ENCODE results near the gene MRPL48.
"Not testable (repeated sequence)": the region's sequence is repeated elsewhere in the genome, so short reads cannot be mapped to it uniquely, and the experiment has no call there.

Gene MRPL48

DNA sequence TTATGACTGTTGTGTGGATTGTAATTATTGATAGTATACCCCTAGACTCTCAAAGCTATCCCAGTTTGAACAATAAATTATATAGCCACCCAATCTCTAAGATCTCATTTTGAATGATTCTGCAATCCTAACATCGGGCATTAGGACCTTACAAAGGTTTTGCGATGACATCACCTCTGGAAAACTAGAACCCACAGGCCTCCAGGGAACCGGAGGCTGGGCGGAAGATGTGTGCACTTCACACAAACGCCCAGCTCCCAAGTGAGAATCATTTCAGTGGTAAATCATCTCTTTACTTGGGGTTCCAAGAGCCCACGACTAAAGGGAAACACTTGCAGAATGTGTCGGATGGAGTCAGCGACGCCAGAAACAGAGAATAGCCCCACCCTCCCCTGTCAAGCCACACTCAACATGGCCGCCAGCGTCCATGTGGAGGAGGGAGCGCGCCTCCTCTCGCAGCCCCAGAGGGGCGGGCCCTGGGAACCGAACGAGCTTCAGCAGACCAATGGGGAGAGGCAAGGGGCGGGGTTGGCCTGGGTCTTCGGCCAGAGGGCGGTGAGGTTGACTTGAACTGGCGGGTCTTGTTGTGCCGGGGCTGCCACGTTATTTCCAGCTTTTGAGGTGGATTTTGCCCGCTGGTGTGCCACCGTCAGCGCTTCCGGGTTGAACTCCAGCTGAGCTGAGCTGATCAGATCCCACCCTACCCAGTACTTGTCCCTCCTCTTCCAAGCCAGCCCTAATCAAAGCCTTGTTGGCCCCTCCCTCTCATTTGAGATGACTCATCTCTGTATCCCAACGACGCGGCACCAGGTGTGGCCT is 8.4 kb upstream of the MRPL48 start:
- peak; percentile 94 to 99 (median 96) for DNase-seq

DNA sequence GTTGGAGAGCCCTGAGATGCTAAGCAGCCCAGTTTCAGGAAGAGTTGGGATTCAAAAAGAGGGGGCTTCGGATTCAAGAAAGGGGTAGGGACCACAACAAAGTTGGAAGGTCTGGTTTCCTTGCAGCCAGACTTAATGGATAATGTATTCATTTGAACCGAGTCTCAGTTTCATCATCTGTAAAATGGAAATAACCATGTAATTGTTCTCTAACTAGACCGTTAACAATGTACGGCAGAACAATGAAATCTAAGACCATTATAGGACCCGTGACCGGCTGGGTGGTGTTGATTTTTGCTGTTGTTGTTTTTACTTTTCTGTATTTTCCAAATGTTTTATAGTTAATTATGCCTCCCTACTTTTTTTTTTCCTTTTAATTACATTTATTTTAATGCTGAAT is 6.4 kb upstream of the MRPL48 start:
- DNase-seq = no peak

DNA sequence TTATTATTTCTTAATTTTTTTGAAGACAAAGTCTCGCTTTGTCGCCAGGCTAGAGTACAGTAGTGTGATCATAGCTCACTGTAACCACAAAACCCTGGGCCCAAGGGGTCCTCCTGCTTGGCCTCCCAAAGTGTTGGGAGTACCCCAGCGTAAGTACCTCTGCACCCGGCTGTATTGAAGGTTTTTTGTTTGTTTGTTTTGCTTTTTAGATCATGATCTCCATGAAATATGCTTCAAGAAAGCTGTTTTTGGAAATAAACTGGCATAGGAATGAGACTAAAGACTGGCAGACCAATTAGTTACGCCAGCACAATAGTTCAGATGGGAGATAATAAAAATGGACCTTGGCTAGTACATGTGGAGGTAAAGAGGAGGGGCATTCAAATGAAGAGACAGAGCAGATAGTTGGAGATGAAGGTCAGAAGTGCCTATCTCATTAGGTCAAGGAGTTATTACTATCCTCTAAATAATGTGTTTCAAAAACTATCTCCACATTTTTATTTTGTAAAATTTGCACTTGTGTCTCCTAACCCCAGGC is 4.1 kb upstream of the MRPL48 start:
- no peak for DNase-seq

DNA sequence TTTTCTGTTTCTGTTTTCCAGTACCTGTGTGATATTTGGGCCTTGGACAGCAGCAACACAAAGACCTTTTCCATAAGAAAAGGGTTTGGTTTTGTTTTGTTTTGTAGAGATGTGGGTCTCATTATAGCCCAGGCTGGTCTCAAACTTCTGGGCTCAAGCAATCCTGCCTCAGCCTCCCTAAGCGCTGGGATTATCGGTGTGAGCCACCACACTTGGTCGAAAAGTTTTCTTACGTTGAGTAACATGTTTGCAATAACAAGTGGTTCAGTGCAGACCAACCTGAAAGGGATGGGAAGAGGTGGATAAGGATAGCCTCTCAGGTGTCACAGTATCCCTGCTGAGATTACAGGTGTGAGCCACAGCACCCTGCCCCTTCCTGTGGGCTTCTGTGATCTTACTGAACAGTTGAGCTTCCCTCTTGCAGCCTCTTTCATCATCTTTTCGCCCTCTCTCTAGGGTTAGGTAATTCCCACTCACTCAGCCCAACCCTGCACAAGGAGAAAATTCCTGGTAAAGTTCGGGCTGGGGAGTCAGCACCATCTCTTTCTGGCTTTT is 3.5 kb upstream of the MRPL48 start:
- peak in 1 of 5 donors; percentile 48 for DNase-seq

DNA sequence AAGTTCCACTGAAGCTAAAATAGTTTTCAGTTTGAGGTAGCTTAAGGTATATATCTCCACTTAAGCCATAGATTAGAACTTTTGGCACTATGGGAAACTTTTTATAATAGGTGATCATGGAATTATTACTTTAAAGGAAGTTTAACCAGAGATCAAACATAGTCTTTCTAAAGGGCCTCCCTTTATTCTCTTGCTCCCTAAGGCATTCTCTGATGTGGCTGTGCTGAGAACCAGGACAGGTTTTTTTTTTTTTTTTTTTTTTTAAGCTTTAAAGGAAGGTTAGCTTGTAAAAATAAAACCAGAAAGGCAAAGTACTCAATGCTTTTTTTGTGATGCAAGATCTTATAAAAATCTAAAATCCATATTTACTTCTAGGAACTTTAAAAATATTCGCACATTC is 2.9 kb upstream of the MRPL48 start:
- DNase-seq = no peak

DNA sequence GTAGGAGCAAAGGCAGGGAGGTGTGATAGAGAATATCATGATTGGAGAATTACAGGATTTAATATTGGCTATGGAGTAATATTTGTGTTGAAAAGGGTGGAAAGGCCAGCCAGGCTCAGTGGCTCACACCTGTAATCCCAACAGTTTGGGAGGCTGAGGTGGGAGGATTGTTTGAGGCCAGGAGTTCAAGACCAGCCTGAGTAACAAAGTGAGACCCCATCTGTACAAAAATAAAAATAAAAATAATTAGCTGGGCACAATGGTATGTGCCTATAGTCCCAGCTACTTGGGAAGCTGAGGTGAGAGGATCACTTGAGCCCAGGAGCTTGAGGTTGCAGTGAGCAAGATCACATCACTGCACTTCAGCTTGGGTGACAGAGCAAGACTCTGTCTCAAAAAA is 2.2 kb upstream of the MRPL48 start:
- DNase-seq = not testable (repeated sequence)

DNA sequence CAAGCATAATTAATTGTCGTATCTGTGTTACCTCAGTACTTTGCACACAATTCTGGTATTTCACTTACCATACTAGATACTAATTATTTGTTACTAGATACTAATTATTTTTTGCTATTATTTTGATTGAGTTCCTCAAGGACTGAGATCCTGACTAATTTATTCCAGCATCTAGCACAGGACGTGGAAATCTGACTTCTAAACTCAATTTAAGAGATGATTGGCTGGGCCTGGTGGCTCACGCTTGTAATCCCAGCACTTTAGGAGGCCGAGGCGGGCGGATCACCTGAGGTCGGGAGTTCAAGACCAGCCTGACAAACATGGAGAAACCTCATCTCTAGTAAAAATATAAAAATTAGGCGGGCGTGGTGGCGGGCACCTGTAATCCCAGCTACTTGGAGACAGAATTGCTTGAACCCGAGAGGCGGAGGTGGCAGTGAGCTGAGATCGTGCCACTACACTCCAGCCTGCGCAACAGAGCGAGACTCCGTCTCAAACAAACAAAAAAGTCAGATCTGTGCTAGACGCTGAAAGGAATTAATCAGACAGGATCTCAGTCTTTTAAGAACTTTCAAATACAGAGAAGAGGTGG is 527 bp upstream of the MRPL48 start:
- no peak for DNase-seq

DNA sequence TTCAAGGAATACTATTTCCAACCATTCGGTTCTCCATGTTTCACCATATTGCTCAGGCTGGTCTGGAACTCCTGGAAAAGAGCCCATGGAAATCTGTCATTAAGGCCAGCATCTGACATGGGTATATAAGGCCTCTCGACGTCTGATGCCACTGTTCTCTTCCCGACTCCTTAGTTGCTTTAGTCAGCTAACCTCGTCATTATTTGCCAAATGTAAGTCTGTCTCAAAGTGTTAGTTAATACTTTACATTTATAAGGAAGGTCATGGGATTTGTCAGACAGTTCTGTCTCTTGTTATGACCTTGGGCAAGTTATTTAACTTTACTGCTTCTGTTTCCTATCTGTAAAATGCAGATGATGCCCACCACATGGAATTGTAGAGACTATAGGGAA is 1.6 kb downstream of the MRPL48 start:
- DNase-seq = no peak

- DNase-seq = no peak
These were observed 4.9 kb downstream of the MRPL48 start for GRCh38 chr11:73792584-73792983.

DNA sequence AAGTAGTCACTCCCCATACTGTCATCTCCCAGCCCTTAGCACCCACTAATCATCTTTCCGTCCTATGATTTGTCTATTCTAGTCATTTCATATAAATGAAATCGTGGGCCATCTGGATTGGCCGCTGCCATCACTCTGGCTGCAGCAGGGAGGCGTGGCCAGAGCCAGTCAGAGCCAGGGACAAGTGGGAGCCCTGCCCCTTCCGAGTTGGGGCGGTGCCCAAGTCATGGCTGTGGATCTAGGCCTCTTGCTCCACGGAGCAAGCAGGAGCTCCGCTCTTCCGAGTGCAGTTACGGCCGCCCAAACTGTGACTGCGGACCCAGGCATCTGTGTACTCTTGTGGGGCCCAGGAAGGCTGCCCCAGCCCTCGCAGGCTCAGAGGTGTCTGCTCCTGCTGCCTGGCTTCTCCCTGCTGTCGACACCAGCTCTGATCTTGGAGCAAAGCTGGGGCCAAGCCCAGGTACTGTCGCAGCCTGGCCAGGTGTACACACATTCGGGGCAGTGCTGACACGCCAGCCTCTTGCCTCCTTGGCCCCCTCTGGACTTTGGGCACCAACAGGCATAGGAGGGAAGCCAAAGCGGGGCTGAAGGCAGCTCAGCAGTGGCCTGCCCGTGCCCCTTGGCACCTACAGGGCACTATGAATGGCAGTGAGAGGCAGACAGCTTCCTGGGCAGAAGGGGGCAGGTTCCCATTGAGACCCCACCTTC is 8.4 kb downstream of the MRPL48 start:
- no peak for DNase-seq

DNA sequence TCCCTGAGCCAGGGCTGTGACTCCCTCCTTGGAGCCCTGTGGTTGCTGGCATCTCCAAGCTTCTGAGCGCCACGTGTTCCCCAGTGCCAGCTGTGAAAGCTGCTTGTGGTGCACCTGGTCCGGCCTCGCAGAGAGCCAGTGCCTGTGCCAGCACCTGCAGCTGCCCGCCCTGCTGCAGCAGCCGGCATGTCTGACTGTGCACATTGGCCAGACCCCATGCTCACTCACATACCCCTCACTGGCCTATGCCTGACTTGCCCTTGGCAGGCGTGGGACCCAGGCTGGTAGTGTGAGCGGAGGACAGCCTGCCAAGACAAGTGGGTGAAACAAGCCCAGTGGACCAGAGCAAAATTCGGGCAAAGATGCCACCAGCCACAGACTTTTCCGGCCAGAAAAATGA is 9.8 kb downstream of the MRPL48 start:
- DNase-seq = no peak

DNA sequence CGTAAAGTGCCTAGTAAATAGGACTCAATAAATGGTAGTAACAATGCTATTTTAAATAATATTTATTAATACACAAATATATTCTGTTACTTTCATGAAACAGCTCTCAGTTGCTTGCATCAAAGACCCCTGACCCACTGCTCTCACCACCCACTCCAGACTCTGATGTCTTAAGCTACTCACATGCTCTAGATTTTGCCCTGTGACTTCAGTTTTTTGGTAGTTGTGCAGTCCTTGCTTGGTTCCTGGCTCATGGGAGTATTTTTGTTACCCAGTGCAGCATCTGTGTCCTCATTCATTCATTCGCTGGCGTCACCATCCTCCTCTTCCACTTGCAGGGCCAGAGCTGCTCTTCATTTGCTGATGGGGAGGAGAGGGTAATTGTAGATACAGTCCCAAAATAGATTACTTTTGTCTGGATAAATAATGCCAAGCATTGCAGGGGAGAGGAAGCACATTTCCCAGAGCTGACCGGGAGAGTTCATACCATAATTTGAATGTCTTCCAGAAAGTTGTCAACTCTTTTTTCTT is 12.7 kb downstream of the MRPL48 start:
- DNase-seq = no peak

DNA sequence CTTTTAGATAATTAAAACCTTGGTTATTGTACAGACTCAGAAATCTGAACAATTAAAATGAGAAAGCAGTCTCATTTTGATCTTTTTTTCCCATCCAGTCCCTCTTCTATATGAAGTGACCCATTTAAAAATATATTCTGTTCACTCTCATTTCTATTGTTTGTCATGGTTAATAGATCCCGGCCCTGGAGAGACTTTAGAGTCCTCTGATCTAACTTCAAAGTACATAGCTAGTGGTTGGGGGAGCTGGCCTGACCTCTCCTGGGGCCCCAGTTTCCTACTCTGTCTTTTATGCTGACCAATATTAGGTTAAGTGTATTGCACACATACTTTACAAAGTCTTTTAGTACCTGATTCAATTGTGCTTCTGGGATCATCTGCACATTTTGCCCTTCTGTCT is 13.5 kb downstream of the MRPL48 start:
- no peak for DNase-seq

- DNase-seq = no peak
These were observed 17.0 kb downstream of the MRPL48 start for GRCh38 chr11:73804712-73805111.

DNA sequence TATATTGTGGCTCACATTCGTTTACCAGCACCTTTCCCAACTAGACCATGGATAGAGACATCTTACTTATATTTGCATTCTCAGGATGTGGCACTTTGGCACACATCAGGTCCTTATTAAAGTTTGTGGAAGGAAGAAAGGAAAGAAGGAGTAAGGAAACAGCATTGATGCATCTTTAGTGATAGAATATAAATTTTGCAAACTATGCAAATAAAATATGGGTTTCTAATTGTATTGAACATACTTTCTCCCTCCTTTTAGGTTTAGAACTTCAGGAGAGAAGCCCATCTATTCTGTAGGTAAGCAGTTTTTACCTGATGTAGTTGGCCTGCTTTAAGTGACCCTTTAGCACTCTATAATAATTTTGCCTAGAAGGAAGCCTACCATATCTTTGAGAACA is 20.4 kb downstream of the MRPL48 start:
- no peak for DNase-seq

- DNase-seq = no peak
These were observed 23.0 kb downstream of the MRPL48 start for GRCh38 chr11:73810637-73811036.

- no peak for DNase-seq
These were observed 24.6 kb downstream of the MRPL48 start for GRCh38 chr11:73812234-73812633.

DNA sequence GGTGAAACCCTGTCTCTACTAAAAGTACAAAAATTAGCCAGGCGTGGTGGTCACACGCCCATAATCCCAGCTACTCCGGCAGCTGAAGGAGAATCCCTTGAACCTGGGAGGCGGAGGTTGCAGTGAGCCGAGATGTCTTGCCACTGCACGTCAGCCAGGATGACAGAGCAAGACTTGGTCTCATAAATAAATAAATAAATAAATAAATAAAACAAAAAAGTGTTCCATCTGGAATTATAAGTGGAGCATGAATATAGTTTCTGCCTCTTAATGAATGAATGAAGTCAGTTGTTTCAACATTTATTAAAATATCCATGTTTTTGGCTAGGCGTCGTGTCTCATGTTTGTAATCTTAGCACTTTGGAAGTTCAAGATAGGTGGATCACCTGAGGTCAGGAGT is 27.1 kb downstream of the MRPL48 start:
- DNase-seq = no peak

- no peak for DNase-seq
These were observed 31.2 kb downstream of the MRPL48 start for GRCh38 chr11:73818846-73819245.

- no peak for DNase-seq
These were observed 42.6 kb downstream of the MRPL48 start for GRCh38 chr11:73830261-73830660.

DNA sequence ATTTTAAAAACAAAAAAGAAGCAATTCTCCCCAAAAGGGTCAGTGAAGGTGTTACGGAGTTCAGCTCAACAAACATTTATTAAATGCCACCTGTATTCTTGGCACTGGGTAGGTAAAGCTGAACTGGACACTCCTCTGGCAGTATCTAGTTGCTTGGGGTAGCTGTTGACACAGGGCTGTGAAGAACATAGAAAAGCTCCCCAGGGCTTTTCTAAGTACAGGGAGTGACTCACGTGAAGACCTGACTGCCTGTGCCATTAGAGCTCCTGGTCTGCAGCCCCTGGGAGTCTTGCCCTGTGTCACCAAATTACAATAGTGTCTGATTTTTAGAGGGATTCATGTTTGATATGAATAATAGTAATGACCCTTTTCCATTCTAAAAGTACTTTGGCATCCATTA is 45.4 kb downstream of the MRPL48 start:
- no peak for DNase-seq

DNA sequence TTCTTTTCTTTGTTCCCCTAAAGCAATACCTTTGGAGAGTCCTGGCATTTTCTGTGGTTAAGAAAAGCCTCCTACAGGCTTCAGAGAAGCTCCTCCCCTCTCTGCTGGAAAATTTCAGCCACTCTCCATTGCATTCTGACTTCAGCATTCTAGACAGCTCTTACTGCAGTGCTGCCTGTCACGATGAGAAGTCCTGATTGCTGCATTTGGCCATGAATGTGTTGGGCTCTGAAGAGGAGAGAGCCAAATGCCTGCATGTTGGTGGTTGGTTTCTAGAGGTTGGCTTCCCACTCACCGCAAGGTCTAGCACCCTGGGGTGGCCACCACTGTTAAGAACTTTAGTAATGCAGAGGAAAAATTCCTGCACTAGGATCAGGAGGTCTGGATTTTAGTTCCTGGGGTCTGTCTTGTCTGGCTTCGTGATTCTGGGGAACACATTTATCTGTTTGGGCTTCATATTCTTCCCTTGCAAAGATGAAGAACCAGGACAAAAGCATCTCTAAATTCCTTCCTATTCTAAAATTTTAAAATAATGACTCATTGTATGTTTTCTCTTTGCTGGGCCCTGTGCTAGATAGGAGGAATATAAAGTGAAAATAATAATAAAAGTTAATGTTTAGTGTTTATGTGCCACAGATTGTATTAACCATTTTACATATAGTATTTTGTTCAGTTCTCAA is 50.9 kb downstream of the MRPL48 start:
- no peak for DNase-seq

DNA sequence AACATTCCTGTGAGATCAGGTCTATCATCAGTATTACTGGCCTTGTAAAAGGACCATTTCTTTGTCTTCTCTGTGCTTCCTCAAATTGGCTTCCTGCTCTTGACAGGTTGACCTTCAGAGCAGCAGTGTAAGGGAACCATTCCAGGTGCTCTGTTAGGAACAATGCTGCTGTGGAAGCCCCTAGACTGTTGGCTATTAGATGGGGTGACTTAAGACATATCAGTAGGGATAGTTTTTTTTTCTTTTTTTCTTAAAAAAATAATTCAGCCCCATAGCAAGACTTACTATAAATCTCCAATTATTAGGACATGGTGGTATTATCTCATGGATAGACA is 51.4 kb downstream of the MRPL48 start:
- no peak for DNase-seq

All from T-helper 1 cell (primary cell).